Endothelial cell of umbilical vein (primary cell): Measurements from ENCODE around the gene TMC1. TPM values are rescaled to one million over a fixed set of nuclear protein-coding genes. Genes with fewer than 3 reads are reported as not detected.

Experiments
- BruUV-seq: library from RNA; stranded (reverse); fragments of 400-500 nt; replicated peaks from 2 replicates; lab custom pipeline; 2021; lab: Mats Ljungman, UMichigan
- CTCF ChIA-PET: fragments of 300-600, 350-600 bp; sonication (Branson Sonifier 250); formaldehyde crosslinking; loops from one replicate; lab custom pipeline; 2021; ENCODE audit warnings: antibody characterized with exemption, inconsistent platforms; lab: Charles Lee
- POLR2A ChIA-PET: fragments of 300-600, 350-600 bp; sonication (Branson Sonifier 250); formaldehyde crosslinking; loops from one replicate; lab custom pipeline; 2021; ENCODE audit warnings: antibody characterized with exemption, inconsistent platforms; lab: Charles Lee
- DNase-seq: peaks from one replicate; pipeline ENCODE4 v3.0.0-alpha.2; 2011; ENCODE audit warnings: low read depth, low spot score
- FAIRE-seq: peaks from 2 replicates; lab custom pipeline; 2011; peaks lifted over from hg19 to GRCh38; lab: Jason Lieb, UNC
- H2AFZ ChIP-seq: 2 replicates; pipeline ENCODE4 v1.6.0; 2012; ENCODE audit warnings: low read depth, low read length, control low read depth, inconsistent platforms
- H3K27ac ChIP-seq: 2 replicates; pipeline ENCODE4 v1.5.1; 2011; ENCODE audit warnings: low read depth, mild to moderate bottlenecking, control low read depth, low read length, moderate library complexity; ENCODE audit not compliant: insufficient read depth
- H3K27me3 ChIP-seq, 2 experiments: 2 replicates each; pipeline versions ENCODE4 v1.6.0 to v1.6.1; 2011; ENCODE audit warnings: low read length in 2 of 2, mixed read lengths in 1 of 2; ENCODE audit not compliant: control insufficient read depth in 2 of 2, insufficient read depth in 2 of 2
- H3K36me3 ChIP-seq, 2 experiments: 2 replicates in 1 of 2; 3 replicates in 1 of 2; pipeline ENCODE4 v1.5.1; 2011; ENCODE audit warnings: low read length in 2 of 2, mild to moderate bottlenecking in 1 of 2, moderate library complexity in 1 of 2; ENCODE audit not compliant: control insufficient read depth in 2 of 2, insufficient read depth in 2 of 2; ENCODE audit errors: extremely low read depth in 1 of 2
- H3K4me1 ChIP-seq: 3 replicates; pipeline ENCODE4 v1.5.1; 2011; ENCODE audit warnings: mild to moderate bottlenecking, low read length; ENCODE audit not compliant: control insufficient read depth, insufficient read depth; ENCODE audit errors: extremely low read depth
- H3K4me2 ChIP-seq: 2 replicates; pipeline ENCODE4 v1.6.1; 2011; ENCODE audit warnings: low read length, control low read depth, mixed read lengths; ENCODE audit not compliant: insufficient read depth
- H3K4me3 ChIP-seq, 3 experiments: fragments of 200-600 bp in 1 of 3; sonication (generic), shearing (Covaris generic) in 1 of 3; replicated peaks in 1 of 3; 2 replicates each; pipeline ENCODE4 v1.5.1; 2011 to 2016; ENCODE audit warnings: control low read depth in 3 of 3, low read length in 3 of 3, mild to moderate bottlenecking in 2 of 3, inconsistent platforms in 1 of 3, low read depth in 1 of 3, moderate library complexity in 1 of 3; ENCODE audit not compliant: insufficient read depth in 1 of 3
- H3K79me2 ChIP-seq: 2 replicates; pipeline ENCODE4 v1.6.0; 2012; ENCODE audit warnings: low read length, inconsistent platforms; ENCODE audit not compliant: control insufficient read depth, insufficient read depth
- H3K9ac ChIP-seq: replicated peaks from 2 replicates; pipeline ENCODE3; 2011; ENCODE audit warnings: low read length, control low read depth; ENCODE audit not compliant: insufficient read depth; ENCODE audit errors: extremely low read depth
- H3K9me1 ChIP-seq: replicated peaks from 3 replicates; pipeline ENCODE4 v1.6.0; 2011; ENCODE audit warnings: mild to moderate bottlenecking, low read length; ENCODE audit not compliant: control insufficient read depth, insufficient read depth; ENCODE audit errors: extremely low read depth
- H3K9me3 ChIP-seq: replicated peaks from 2 replicates; pipeline ENCODE4 v1.5.1; 2012; ENCODE audit warnings: low read length, inconsistent platforms; ENCODE audit not compliant: control insufficient read depth, insufficient read depth
- H4K20me1 ChIP-seq: replicated peaks from 2 replicates; pipeline ENCODE3; 2011; ENCODE audit warnings: mild to moderate bottlenecking, low read length; ENCODE audit not compliant: control insufficient read depth, insufficient read depth; ENCODE audit errors: extremely low read depth
- CTCF ChIP-seq, 2 donors: IDR thresholded peaks; 1 replicate in 1 of 2; 2 replicates in 1 of 2; pipeline ENCODE4 v1.5.1; 2011; ENCODE audit warnings: low read length in 2 of 2, mild to moderate bottlenecking in 2 of 2, moderate library complexity in 2 of 2, control low read depth in 1 of 2, inconsistent platforms in 1 of 2, low read depth in 1 of 2; ENCODE audit not compliant: insufficient read depth in 1 of 2; ENCODE audit errors: extremely low read depth in 1 of 2
- EZH2 ChIP-seq: IDR thresholded peaks from 2 replicates; pipeline ENCODE4 v1.6.1; 2012; ENCODE audit warnings: borderline replicate concordance, low read depth, mild to moderate bottlenecking, moderate library complexity, low read length, inconsistent platforms; ENCODE audit not compliant: severe bottlenecking
- FOS ChIP-seq: IDR thresholded peaks from 2 replicates; pipeline ENCODE4 v1.6.1; 2011; ENCODE audit warnings: mild to moderate bottlenecking, low read length, moderate library complexity, borderline replicate concordance; ENCODE audit not compliant: insufficient read depth
- GATA2 ChIP-seq: IDR thresholded peaks from 2 replicates; pipeline ENCODE4 v1.7.0; 2011; ENCODE audit warnings: low read depth, mild to moderate bottlenecking, moderate library complexity, mixed read lengths, low read length; ENCODE audit not compliant: insufficient read length, insufficient read depth
- JUN ChIP-seq: IDR thresholded peaks from 2 replicates; pipeline ENCODE4 v1.6.1; 2011; ENCODE audit warnings: borderline replicate concordance, low read depth; ENCODE audit not compliant: insufficient read length, insufficient read depth
- MAX ChIP-seq: IDR thresholded peaks from 2 replicates; pipeline ENCODE4 v1.6.1; 2011; ENCODE audit not compliant: insufficient read depth, insufficient read length
- MYC ChIP-seq: IDR thresholded peaks from one replicate; pipeline ENCODE4 v1.6.1; 2011; ENCODE audit warnings: mild to moderate bottlenecking, low read depth, low read length
- POLR2A ChIP-seq: IDR thresholded peaks from 2 replicates; pipeline ENCODE4 v1.6.1; 2012; ENCODE audit warnings: low read depth, mild to moderate bottlenecking, control low read depth, low read length
- POLR2AphosphoS5 ChIP-seq: IDR thresholded peaks from 2 replicates; pipeline ENCODE4 v1.6.1; 2012; ENCODE audit warnings: low read depth, mild to moderate bottlenecking, control low read depth, low read length, moderate library complexity; ENCODE audit not compliant: insufficient read depth
- dilution Hi-C: fragments of 300-500 bp; cut with MboI; formaldehyde crosslinking; loops from one replicate; pipeline ENCODE4 v1.15.0; 2019; ENCODE audit warnings: low sequenced_read_pairs; ENCODE audit not compliant: extremely low pct_ligation_motif_present
- intact Hi-C: fragments of 100-400 bp; cut with micrococcal nuclease; formaldehyde crosslinking; loops from one replicate; pipeline ENCODE4 v1.10.0; 2022
- polyA plus RNA-seq, 4 experiments: library from polyadenylated mRNA; depleted of rRNA in 3 of 4; stranded (reverse) in 3 of 4; unstranded in 1 of 4; fragments of >200 nt; gene quantifications; 2 replicates each; pipeline versions ENCODE4 v1.2.1 to v1.2.3, GENCODE V29; 2011 to 2012; ENCODE audit warnings: missing spikeins in 1 of 4
- total RNA-seq: library from RNA; stranded (reverse); gene quantifications from 2 replicates; pipeline ENCODE4 v1.2.3, GENCODE V29; 2021

TMC1 gene
- total and polyA plus RNA-seq, 2 donors (not counting 3 experiments of a cell fraction or from before 2014, with no cell fraction given) = 1.5 TPM; not detected in 1

DNA sequence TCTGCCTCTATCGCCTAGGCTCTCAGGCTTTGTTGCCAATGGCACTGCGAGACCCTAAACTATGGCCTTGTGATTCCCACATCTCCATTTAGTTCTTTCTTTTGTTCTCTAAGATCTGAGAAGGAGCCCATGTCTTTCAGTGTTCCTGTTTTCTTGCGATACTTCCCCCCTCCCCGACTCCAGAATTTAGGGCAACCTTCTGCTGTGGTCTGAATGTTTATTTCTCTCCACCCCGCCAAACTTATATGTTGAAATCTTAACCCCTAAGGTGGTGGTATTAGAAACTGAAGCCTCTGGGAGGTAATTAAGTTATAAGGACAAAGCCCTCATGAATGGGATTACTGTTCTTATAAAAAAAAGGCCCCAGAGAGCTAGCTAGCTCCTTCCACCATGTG lies 6.4 kb downstream of the TMC1 start:
- BruUV-seq = TSS peak; percentile 1
- FAIRE-seq = no peak
- dilution Hi-C loops (no loop called here), intact Hi-C loops (loop anchor here (1.0 to 5.0 kb wide), 6 partner anchors 50 to 470 kb away; partner anchors contain the start of gene ZFAND5)
- Histone ChIP-seq H3K27ac (peak overlapping the region; percentile 77), H3K4me1 (peaks cover 34% of the 10 kb centered on the region), H3K79me2 (no peaks in the 10 kb centered on the region), H3K9me3 (no peaks in the 10 kb centered on the region), H3K27me3 (no peaks in the 10 kb centered on the region), H3K9me1 (no peaks in the 10 kb centered on the region), H3K4me3 (no peak overlapping the region), H4K20me1 (no peaks in the 10 kb centered on the region), H3K4me2 (peak overlapping the region; percentile 37), H3K9ac (peak overlapping the region; percentile 63), H2AFZ (peak overlapping the region; percentile 60), H3K36me3 (no peaks in the 10 kb centered on the region)
- TF ChIP-seq MAX (no peak), MYC (no peak), JUN (no peak), EZH2 (no peak)
- POLR2A ChIA-PET = interaction anchor here (4.0 kb wide), 1 partner anchor 163 kb away, joined by 43 read pairs; the partner anchor contains the start of gene ZFAND5
- CTCF ChIA-PET = interaction anchor here (1.4 to 1.5 kb wide), 2 partner anchors 49 to 63 kb away, joined by 5 to 6 read pairs; no protein-coding TSS in a partner anchor
- no peak for DNase-seq

DNA sequence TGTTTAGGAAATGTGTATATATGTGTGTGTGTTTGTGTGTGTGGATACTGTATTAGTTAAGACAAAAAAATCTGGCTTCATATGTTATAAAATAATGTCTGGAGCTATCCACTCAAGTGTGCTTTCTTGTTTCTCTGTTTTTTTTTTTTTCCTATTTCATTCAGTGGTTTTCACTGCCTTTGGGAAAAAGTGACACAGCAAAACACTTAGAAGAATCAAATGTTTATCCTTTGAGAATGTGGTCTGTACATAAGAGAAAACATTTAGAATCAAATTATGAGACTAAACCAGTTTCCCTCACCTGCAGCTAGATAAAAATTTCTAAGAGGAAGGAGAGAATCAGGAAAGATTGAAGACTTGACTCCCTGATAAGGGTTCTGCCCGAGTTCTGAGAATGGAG lies 8.1 kb downstream of the TMC1 start:
- no peaks in the 10 kb centered on the region for H4K20me1 ChIP-seq
- H3K4me3 ChIP-seq = no peak overlapping the region
- dilution Hi-C loops = no loop called here
- BruUV-seq = no TSS peak
- H2AFZ ChIP-seq = no peak overlapping the region
- H3K9me1 ChIP-seq = no peaks in the 10 kb centered on the region
- intact Hi-C loops = loop anchor here (5.0 kb wide), 2 partner anchors 237 to 468 kb away; no protein-coding TSS in a partner anchor
- FAIRE-seq (no peak), DNase-seq (no peak)
- no peaks in the 10 kb centered on the region for H3K36me3 ChIP-seq
- no peak overlapping the region for H3K4me2 ChIP-seq
- no peaks in the 10 kb centered on the region for H3K9me3 ChIP-seq
- H3K9ac ChIP-seq = no peak overlapping the region
- no peak overlapping the region for H3K27ac ChIP-seq
- TF ChIP-seq MAX (no peak), POLR2A (no peak), FOS (no peak), EZH2 (no peak), GATA2 (no peak), JUN (no peak), POLR2AphosphoS5 (no peak), CTCF (IDR thresholded peaks at IDR 0.05; ENCODE audit: extremely low read depth in 1 of 2, insufficient read depth in 1 of 2, low read depth in 1 of 2, low read length in 2 of 2) (no peak), MYC (no peak)
- no peaks in the 10 kb centered on the region for H3K27me3 ChIP-seq
- CTCF ChIA-PET = interaction anchor here (1.1 to 1.6 kb wide), 2 partner anchors 18 to 20 kb away, joined by 3 to 4 read pairs; no protein-coding TSS in a partner anchor
- POLR2A ChIA-PET = interaction anchor here (0.7 kb wide), 1 partner anchor 113 kb away, joined by 4 read pairs; no protein-coding TSS in a partner anchor
- H3K79me2 ChIP-seq = no peaks in the 10 kb centered on the region
- H3K4me1 ChIP-seq = peaks cover 32% of the 10 kb centered on the region
